IMR-90 (cell line): ENCODE data around the gene EXOC4.

Experiments used
- CHD1 ChIP-seq: IDR thresholded peaks from 2 replicates; pipeline ENCODE4 v1.6.1; 2012; ENCODE audit warnings: low read depth, low read length, improper control_type of control experiment
- CTCF ChIP-seq: conservative IDR thresholded peaks from 2 replicates; pipeline ENCODE4 v1.5.1; 2012; ENCODE audit warnings: mild to moderate bottlenecking, low read depth, low read length, improper control_type of control experiment
- POLR2A ChIP-seq: IDR thresholded peaks from 2 replicates; pipeline ENCODE4 v1.6.1; 2012; ENCODE audit warnings: mild to moderate bottlenecking, low read depth, low read length
- RFX5 ChIP-seq: IDR thresholded peaks from 2 replicates; pipeline ENCODE4 v1.8.0; 2012; ENCODE audit warnings: low read depth, mild to moderate bottlenecking, low read length, moderate library complexity

GRCh38 chr7:133309333-133309732, 56.5 kb downstream of the EXOC4 start:
- TF ChIP-seq CTCF (no peak), RFX5 (no peak), CHD1 (no peak), POLR2A (no peak)
